ENCODE data around the gene KCNJ6. TPM values are rescaled to one million over a fixed set of nuclear protein-coding genes. Genes with fewer than 3 reads are reported as not detected.

Gene KCNJ6
- total RNA-seq, 1 donor from 2014 or later, result 0.33 TPM

- TF ChIP-seq, protein P1, sequence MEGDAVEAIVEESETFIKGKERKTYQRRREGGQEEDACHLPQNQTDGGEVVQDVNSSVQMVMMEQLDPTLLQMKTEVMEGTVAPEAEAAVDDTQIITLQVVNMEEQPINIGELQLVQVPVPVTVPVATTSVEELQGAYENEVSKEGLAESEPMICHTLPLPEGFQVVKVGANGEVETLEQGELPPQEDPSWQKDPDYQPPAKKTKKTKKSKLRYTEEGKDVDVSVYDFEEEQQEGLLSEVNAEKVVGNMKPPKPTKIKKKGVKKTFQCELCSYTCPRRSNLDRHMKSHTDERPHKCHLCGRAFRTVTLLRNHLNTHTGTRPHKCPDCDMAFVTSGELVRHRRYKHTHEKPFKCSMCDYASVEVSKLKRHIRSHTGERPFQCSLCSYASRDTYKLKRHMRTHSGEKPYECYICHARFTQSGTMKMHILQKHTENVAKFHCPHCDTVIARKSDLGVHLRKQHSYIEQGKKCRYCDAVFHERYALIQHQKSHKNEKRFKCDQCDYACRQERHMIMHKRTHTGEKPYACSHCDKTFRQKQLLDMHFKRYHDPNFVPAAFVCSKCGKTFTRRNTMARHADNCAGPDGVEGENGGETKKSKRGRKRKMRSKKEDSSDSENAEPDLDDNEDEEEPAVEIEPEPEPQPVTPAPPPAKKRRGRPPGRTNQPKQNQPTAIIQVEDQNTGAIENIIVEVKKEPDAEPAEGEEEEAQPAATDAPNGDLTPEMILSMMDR (IDR thresholded peaks at IDR 0.05; ENCODE audit: insufficient read depth, low read length, poor library complexity, severe bottlenecking), result no peak
- H3K27me3 ChIP-seq (ENCODE audit: control insufficient read depth, insufficient read depth, low read length), result peaks cover 3% of the 10 kb centered on the region
- H3K36me3 ChIP-seq (ENCODE audit: control insufficient read depth, insufficient read depth, low read length), result no peaks in the 10 kb centered on the region
- H3K4me3 ChIP-seq (ENCODE audit: low read depth, low read length), result no peak overlapping the region
- DNase-seq (ENCODE audit: low read depth), result no peak
Observed at GRCh38 chr21:37607081-37607480, 309.2 kb downstream of the KCNJ6 start.

DNA sequence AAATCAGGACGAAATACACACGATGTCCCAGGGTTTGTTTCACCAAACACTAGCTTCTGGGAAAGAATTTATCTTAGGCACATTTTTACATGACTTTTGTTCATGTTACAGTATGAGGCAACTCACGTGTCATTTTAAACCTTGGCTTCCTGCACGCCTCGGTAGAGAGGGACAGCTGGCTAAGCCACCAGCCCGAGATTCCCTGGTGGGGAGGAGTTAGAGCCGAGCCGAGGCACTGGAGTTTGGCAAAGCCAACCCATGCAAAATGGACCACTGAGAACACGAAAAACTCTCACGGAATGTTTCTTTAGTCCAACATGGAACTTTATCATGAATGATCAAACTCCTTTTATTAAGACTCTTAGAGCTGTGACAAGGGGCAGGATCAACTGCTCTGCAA, 309.7 kb downstream of the KCNJ6 start:
- H3K4me3 ChIP-seq (ENCODE audit: low read depth, low read length), result no peak overlapping the region
- TF ChIP-seq, protein P1 (IDR thresholded peaks at IDR 0.05; ENCODE audit: insufficient read depth, low read length, poor library complexity, severe bottlenecking), result no peak
- H3K27me3 ChIP-seq (ENCODE audit: control insufficient read depth, insufficient read depth, low read length), result peaks cover 3% of the 10 kb centered on the region

DNA sequence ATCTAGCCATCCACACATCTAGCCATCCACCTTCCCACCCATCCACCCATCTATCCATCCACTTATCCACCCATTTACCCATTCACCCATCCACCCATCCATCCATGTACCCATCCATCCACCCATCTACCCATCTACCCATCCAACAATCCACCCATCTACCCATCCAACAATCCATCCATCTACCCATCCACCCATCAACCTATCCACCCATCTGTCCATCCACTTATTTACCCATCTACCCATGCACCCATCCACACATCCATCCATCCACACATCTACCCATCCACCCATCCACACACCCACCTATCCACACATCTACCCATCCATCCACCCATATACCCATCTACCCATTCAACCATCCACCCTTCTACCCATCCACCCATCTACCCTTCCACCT, 311.3 kb downstream of the KCNJ6 start:
- no peak overlapping the region for H3K4me3 ChIP-seq (ENCODE audit: low read depth, low read length)
- no peak for DNase-seq (ENCODE audit: low read depth)
- H3K27me3 ChIP-seq (ENCODE audit: control insufficient read depth, insufficient read depth, low read length), result peaks cover 3% of the 10 kb centered on the region
- TF ChIP-seq, protein P1 (IDR thresholded peaks at IDR 0.05; ENCODE audit: insufficient read depth, low read length, poor library complexity, severe bottlenecking), result no peak
- H3K36me3 ChIP-seq (ENCODE audit: control insufficient read depth, insufficient read depth, low read length), result no peaks in the 10 kb centered on the region

More for the DNA sequence above, 309.7 kb downstream of the KCNJ6 start:
- no peaks in the 10 kb centered on the region for H3K36me3 ChIP-seq (ENCODE audit: control insufficient read depth, insufficient read depth, low read length)
- DNase-seq (ENCODE audit: low read depth), result no peak

GRCh38 chr21:37603129-37603528, 313.1 kb downstream of the KCNJ6 start:
- H3K27me3 ChIP-seq (ENCODE audit: control insufficient read depth, insufficient read depth, low read length), result peaks cover 3% of the 10 kb centered on the region
- no peak for DNase-seq (ENCODE audit: low read depth)
- TF ChIP-seq, protein P1 (IDR thresholded peaks at IDR 0.05; ENCODE audit: insufficient read depth, low read length, poor library complexity, severe bottlenecking), result no peak
- H3K4me3 ChIP-seq (ENCODE audit: low read depth, low read length), result no peak overlapping the region
- no peaks in the 10 kb centered on the region for H3K36me3 ChIP-seq (ENCODE audit: control insufficient read depth, insufficient read depth, low read length)

DNA sequence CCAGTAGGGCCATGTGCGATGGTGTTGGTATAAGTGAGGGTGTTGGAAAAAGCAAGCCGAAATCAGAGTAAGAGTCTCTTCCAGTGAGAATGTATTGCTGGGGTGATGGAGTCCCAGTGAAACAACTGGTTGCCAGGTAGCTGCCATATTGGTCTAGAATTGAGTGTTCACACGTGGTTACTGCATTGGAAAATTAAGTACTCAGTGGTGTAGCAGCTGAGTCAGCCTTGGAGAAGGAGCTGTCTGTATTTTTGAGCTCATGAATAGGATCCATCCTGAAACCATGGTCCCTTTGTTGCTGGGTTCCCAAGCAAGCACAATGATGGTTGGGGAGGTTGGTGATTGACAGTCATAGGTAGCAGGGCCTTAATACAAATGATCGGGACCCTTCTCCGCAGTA, 314.3 kb downstream of the KCNJ6 start:
- DNase-seq (ENCODE audit: low read depth), result no peak
- H3K4me3 ChIP-seq (ENCODE audit: low read depth, low read length), result no peak overlapping the region

DNA sequence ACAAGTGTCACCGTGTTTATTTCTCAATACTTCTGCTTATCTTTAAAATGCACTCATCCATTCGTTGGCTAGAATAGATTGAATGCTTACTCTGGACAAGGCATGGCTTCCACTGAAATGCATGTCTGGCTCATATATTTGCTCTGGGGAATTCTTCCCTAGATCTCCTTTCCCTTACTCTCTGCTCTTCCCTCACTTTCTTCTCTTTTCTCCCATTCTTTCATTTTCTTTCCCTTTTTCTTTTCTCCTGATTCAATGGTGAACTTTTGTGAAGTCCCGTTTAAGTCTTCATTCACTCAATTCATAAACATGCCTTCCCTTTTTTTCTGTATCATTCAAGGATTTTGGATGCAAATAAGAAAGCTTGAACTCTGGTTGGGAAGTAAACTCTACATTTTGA, 315.2 kb downstream of the KCNJ6 start:
- no peak for DNase-seq (ENCODE audit: low read depth)
- peaks cover 3% of the 10 kb centered on the region for H3K27me3 ChIP-seq (ENCODE audit: control insufficient read depth, insufficient read depth, low read length)
- no peak overlapping the region for H3K4me3 ChIP-seq (ENCODE audit: low read depth, low read length)
- H3K36me3 ChIP-seq (ENCODE audit: control insufficient read depth, insufficient read depth, low read length), result no peaks in the 10 kb centered on the region
- TF ChIP-seq, protein P1 (IDR thresholded peaks at IDR 0.05; ENCODE audit: insufficient read depth, low read length, poor library complexity, severe bottlenecking), result no peak

More for the DNA sequence above, 314.3 kb downstream of the KCNJ6 start:
- Histone ChIP-seq H3K36me3 (ENCODE audit: control insufficient read depth, insufficient read depth, low read length) (no peaks in the 10 kb centered on the region), H3K27me3 (ENCODE audit: control insufficient read depth, insufficient read depth, low read length) (peaks cover 3% of the 10 kb centered on the region)
- TF ChIP-seq, protein P1 (IDR thresholded peaks at IDR 0.05; ENCODE audit: insufficient read depth, low read length, poor library complexity, severe bottlenecking), result no peak
